ENCODE results near the gene ZDHHC19. TPM values are rescaled to one million over a fixed set of nuclear protein-coding genes. Genes with fewer than 3 reads are reported as not detected.
"Not testable (repeated sequence)": the region's sequence is repeated elsewhere in the genome, so short reads cannot be mapped to it uniquely, and the experiment has no call there.

ZDHHC19 gene
- polyA plus RNA-seq, 1 experiment = not detected

- H3K27me3 ChIP-seq (ENCODE audit: control insufficient read depth, insufficient read depth, low read length) = no peaks in the 10 kb centered on the region
- no peak overlapping the region for H3K27ac ChIP-seq (ENCODE audit: low read depth, low read length)
- ChIA-PET CTCF (no interaction called here), POLR2A (no interaction called here)
- TF ChIP-seq, protein P1, sequence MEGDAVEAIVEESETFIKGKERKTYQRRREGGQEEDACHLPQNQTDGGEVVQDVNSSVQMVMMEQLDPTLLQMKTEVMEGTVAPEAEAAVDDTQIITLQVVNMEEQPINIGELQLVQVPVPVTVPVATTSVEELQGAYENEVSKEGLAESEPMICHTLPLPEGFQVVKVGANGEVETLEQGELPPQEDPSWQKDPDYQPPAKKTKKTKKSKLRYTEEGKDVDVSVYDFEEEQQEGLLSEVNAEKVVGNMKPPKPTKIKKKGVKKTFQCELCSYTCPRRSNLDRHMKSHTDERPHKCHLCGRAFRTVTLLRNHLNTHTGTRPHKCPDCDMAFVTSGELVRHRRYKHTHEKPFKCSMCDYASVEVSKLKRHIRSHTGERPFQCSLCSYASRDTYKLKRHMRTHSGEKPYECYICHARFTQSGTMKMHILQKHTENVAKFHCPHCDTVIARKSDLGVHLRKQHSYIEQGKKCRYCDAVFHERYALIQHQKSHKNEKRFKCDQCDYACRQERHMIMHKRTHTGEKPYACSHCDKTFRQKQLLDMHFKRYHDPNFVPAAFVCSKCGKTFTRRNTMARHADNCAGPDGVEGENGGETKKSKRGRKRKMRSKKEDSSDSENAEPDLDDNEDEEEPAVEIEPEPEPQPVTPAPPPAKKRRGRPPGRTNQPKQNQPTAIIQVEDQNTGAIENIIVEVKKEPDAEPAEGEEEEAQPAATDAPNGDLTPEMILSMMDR (IDR thresholded peaks at IDR 0.05; ENCODE audit: low read depth, low read length) = no peak
- no peak for DNase-seq (ENCODE audit: low read depth, low spot score)
- no peak overlapping the region for H3K4me3 ChIP-seq (ENCODE audit: low read depth, low read length)
- no peaks in the 10 kb centered on the region for H3K9me3 ChIP-seq (ENCODE audit: control insufficient read depth, insufficient read depth, low read length)
Measured at GRCh38 chr3:196168808-196169391, 42.3 kb downstream of the ZDHHC19 start.

GRCh38 chr3:196166741-196167140, 44.5 kb downstream of the ZDHHC19 start:
- no peak for DNase-seq (ENCODE audit: low read depth, low spot score)
- POLR2A ChIA-PET = no interaction called here
- Histone ChIP-seq H3K4me3 (ENCODE audit: low read depth, low read length) (no peak overlapping the region), H3K27me3 (ENCODE audit: control insufficient read depth, insufficient read depth, low read length) (no peaks in the 10 kb centered on the region), H3K9me3 (ENCODE audit: control insufficient read depth, insufficient read depth, low read length) (no peaks in the 10 kb centered on the region), H3K27ac (ENCODE audit: low read depth, low read length) (no peak overlapping the region)
- CTCF ChIA-PET = interaction anchor here (0.7 kb wide), 1 partner anchor 878 kb away, joined by 7 read pairs; no protein-coding TSS in a partner anchor
- TF ChIP-seq, protein P1 (IDR thresholded peaks at IDR 0.05; ENCODE audit: low read depth, low read length) = no peak

DNA sequence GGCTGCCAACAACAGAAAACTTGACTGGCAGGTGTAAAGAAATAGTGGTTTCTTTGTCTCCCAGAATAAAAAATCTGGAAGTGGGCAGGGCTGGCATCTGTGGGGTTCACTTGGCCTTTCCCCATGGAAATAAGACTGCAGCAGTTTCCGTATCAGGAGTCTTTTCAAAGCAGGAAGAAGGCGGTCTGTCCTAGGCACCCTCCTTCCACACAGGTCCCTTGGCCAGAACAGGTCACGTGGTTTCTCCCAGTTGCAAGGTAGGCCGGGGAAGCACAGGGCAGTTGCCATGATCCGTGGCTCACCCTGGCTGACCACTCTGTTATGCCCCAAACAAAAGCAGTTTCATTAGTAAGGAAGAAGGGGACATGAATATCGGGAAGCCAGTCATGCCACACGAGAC, 45.4 kb downstream of the ZDHHC19 start:
- TF ChIP-seq, protein P1 (IDR thresholded peaks at IDR 0.05; ENCODE audit: low read depth, low read length) = no peak
- H3K9me3 ChIP-seq (ENCODE audit: control insufficient read depth, insufficient read depth, low read length) = no peaks in the 10 kb centered on the region
- H3K27me3 ChIP-seq (ENCODE audit: control insufficient read depth, insufficient read depth, low read length) = no peaks in the 10 kb centered on the region
- ChIA-PET POLR2A (no interaction called here), CTCF (interaction anchor here (0.7 kb wide), 1 partner anchor 877 kb away, joined by 7 read pairs; no protein-coding TSS in a partner anchor)
- no peak overlapping the region for H3K4me3 ChIP-seq (ENCODE audit: low read depth, low read length)
- no peak overlapping the region for H3K27ac ChIP-seq (ENCODE audit: low read depth, low read length)
- DNase-seq (ENCODE audit: low read depth, low spot score) = no peak

DNA sequence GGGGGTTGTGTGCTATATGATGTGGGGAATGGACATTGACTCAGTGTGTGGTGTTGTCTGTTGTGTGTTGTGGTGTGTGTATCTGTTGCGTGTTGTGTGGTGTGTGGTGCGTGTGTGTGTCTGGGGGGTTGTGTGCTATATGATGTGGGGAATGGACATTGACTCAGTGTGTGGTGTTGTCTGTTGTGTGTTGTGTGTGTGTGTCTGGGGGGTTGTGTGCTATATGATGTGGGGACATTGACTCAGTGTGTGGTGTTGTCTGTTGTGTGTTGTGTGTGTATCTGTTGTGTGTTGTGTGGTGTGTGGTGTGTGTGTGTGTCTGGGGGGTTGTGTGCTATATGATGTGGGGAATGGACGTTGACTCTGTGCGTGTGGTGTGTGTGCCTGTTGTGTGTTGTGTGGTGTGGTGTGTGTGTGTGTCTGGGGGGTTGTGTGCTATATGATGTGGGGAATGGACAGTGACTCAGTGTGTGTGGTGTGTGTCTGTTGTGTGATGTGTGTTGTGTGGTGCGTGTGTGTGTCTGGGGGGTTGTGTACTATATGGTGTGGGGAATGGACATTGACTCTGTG, 46.1 kb downstream of the ZDHHC19 start:
- H3K27me3 ChIP-seq (ENCODE audit: control insufficient read depth, insufficient read depth, low read length); POLR2A ChIA-PET; CTCF ChIA-PET; H3K4me3 ChIP-seq (ENCODE audit: low read depth, low read length); H3K27ac ChIP-seq (ENCODE audit: low read depth, low read length); H3K9me3 ChIP-seq (ENCODE audit: control insufficient read depth, insufficient read depth, low read length); DNase-seq (ENCODE audit: low read depth, low spot score): not testable (repeated sequence)

DNA sequence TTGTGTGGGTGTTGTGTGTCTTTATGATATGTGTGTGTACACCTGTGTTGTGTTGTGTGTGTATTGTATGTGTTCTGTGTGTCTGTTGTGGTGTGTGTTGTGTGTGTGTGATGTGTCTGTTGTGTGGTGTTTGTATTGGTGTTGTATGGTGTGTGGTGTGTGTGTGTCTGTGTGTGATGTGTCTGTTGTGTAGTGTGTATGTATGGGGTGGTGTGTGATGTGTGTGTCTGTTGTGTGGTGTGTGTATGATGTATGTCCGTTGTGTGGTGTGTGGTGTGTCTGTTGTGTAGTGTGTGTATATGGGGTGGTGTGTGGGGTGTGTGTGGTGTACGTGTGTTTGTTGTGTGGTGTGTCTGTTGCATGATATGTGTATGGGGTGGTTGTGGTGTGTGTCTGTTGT, 46.6 kb downstream of the ZDHHC19 start:
- no peak for DNase-seq (ENCODE audit: low read depth, low spot score)
- CTCF ChIA-PET = interaction anchor here (1.0 kb wide), 1 partner anchor 91 kb away, joined by 3 read pairs; no protein-coding TSS in a partner anchor
- no peaks in the 10 kb centered on the region for H3K27me3 ChIP-seq (ENCODE audit: control insufficient read depth, insufficient read depth, low read length)
- no peak overlapping the region for H3K27ac ChIP-seq (ENCODE audit: low read depth, low read length)
- no peaks in the 10 kb centered on the region for H3K9me3 ChIP-seq (ENCODE audit: control insufficient read depth, insufficient read depth, low read length)
- POLR2A ChIA-PET = no interaction called here
- no peak overlapping the region for H3K4me3 ChIP-seq (ENCODE audit: low read depth, low read length)
- TF ChIP-seq, protein P1 (IDR thresholded peaks at IDR 0.05; ENCODE audit: low read depth, low read length) = no peak
